ENCODE results near the gene PPFIA1.

GRCh38 chr11:70354629-70355028 is 84.1 kb downstream of the PPFIA1 start:
- TF ChIP-seq CTCF (IDR thresholded peaks at IDR 0.05; ENCODE audit: low read depth, low read length) = no peak
- no peak for TF ChIP-seq EZH2phosphoT487 (IDR thresholded peaks at IDR 0.05; ENCODE audit: low read depth)
